ENCODE data around the gene CAMK4.

- TF ChIP-seq CTCF (IDR thresholded peaks at IDR 0.05; ENCODE audit: insufficient read depth, low read length) (no peak), GABPA (IDR thresholded peaks at IDR 0.05; ENCODE audit: low read depth) (no peak), REST (IDR thresholded peaks at IDR 0.05; ENCODE audit: insufficient replicate concordance, low read depth) (no peak), POLR2AphosphoS5 (IDR thresholded peaks at IDR 0.05; ENCODE audit: low read depth) (no peak)
Observed at GRCh38 chr5:111360173-111360572, 136.0 kb downstream of the CAMK4 start.

Measured in HL-60 (cell line).